Hematopoietic multipotent progenitor cell treated with erythropoietin and hydrocortisone succinate and interleukin-3 and kit ligand, for 17 days (in vitro differentiated cells): ENCODE results near the gene TADA1.
"Not testable (repeated sequence)": the region's sequence is repeated elsewhere in the genome, so short reads cannot be mapped to it uniquely, and the experiment has no call there.

Experiments
- DNase-seq: peaks from one replicate; pipeline ENCODE4 v3.0.0-alpha.2; 2015; ENCODE audit warnings: low spot score

Gene TADA1

DNA sequence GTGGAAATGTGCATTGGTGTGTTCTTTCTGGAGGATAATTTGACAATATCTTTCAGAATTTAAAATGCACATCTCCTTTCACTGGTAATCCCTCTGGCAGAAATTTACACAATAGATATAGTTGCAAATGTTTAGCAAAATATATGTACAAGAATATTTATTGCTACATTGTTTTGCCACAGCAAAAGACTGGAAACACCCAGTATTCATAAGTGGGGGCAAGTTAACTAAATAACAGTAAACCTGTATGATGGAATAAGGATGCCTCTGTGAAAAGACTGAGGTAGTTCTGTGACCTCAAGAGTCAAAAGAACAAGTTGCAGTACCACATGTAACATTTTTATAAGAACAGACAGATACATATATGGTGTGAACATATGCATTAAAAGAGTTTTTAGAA is 13.7 kb upstream of the TADA1 start:
- DNase-seq, result no peak

DNA sequence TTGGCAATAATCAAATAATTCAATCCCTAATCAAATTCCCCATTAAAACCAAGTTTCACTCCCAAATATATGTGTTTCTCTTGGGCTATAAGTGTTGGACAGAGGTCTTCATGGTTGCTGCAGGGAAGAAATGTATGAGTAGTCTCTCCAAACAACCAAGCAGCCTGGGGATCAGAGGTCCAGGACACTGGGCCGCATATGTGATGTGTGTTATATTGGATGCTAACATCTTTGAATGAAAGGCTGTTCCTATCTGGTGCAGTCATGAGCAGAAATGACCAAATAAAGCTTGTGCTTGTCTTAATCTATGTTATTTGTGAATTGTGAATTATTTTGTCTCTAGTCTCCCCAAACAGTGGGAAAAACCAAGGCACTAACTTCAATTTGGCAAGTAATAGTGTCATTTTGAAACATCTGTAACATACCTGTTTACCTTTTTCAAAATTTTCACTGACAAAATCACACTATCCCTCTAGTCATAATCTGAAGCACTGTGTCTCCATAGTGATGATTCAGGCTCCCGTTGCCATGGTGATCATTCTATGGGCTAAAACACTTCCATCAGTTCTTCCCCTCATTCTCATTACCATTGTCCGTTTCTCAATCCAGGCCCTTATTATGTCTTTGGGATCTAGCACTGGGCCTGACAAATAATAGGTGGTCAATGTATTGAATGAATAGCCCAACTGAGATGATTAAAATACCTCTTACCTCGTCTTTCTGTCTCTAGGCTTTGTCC is 12.5 kb upstream of the TADA1 start:
- no peak for DNase-seq

DNA sequence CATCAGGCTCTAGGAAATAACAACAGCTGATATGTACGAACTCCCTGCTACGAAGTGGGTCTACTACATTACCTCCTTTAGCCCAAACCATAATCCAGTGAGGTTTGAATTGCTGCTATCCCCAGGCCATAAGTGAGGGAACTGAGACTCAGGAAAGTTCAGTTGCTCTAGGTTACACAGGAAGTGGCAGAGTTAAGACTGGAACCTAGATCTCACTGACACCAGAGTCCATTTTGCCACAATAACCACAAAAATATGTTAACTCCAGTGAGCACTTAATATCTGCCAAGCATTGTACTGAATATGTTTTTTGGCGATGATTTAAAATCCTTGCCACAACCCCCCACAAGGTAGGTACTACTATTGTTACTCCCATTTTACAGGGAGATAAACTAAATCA is 8.9 kb upstream of the TADA1 start:
- no peak for DNase-seq

DNA sequence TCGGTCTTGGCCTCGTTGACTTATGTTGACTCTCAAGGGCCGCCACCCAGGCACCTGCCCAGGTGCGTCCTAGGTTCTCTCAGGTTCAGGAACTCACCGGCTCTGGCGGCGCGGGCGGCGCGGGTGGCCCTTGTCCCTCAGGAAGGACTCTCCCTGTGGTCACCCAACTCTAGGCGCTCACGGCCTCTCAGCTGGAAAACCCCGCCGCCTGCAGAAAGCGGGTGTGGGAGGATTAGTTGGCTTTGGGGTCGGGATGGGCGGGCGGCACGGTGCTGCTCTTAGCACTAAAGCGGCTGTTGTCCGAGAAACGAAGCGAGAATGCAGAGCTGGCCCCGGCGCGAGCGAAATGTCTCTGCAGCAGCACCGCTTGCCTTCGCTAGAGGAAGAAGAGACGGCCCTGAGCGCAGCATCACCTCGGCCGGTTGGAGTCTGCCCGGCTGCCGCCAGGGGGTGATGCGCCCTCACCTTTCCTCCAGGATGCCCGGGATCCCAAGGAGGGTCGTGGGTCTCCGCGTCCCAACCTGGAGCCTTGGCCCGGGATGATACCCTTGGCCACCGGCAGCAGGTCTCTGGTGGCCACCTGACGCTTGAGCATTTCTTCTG is 8.1 kb upstream of the TADA1 start:
- no peak for DNase-seq

DNA sequence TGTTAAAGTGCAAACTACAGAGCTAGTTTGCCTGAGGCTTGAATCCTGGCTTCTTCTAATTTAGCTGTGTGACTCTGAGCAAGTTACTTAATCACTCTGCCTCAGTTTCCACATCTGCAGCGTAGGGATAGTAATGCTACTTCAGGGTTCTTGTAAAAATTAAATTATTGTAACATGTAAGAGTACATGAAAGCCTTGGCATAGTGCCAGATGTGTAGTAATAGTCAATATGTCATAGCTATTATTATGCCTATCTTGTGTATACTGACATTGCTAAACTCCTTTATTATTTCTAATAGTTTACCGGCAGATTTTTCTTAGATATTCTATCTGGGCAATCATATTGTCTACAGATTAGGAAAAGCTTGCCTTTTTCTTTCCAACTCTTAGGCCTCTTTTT is 6.8 kb upstream of the TADA1 start:
- no peak for DNase-seq

DNA sequence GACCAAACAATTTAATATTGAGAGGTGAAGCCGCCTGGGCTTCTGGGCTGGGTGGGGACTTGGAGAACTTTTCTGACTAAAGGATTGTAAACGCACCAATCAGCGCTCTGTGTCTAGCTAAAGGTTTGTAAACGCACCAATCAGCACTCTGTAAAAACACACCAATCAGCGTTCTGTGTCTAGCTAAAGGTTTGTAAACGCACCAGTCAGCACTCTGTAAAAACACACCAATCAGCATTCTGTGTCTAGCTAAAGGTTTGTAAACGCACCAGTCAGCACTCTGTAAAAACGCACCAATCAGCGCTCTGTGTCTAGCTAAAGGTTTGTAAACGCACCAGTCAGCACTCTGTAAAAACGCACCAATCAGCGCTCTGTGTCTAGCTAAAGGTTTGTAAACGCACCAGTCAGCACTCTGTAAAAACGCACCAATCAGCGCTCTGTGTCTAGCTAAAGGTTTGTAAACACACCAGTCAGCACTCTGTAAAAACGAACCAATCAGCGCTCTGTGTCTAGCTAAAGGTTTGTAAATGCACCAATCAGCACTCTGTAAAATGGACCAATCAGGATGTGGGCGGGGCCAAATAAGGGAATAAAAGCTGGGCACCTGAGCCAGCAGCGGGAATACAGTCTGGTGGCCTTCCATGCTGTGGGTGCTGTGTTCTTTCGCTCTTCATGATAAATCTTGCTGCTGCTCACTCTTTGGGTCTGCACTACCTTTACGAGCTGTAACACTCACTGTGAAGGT is 2.3 kb upstream of the TADA1 start:
- DNase-seq, result not testable (repeated sequence)

DNA sequence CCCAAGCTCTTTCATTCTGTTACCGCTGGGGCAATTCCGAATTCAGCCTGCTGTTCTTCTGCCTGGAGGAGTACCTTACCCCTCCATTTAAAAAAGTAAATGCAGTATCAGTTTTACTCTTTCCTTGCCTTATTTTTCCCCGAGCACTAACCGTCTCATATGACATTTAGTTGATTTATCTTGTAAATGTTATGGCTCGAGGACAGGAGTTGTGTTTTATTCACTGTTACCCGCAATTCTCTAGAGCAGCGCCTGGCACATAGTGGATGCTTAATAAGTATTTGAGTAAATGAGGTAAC is 425 bp upstream of the TADA1 start:
- DNase-seq, result no peak

DNA sequence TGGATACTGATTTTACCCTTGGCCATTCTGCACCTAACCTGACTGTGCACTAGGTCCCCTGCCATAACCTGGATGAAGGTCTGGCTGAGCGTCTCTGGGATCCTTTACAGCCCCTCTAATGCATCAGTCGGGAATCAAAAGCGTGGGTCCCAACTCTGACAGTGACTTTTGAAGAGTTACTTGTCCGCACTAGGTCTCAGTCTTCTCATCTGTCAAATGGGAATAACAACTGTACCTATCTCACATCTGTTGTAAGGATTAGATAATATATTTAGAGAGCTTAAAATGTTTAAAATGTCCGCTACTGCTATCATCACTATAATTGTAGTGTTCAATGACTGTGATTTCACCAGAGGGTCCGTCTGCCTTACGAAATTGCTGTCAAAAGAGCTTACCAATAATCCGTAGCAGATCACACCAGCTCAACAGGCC is 746 bp downstream of the TADA1 start:
- DNase-seq, result no peak

DNA sequence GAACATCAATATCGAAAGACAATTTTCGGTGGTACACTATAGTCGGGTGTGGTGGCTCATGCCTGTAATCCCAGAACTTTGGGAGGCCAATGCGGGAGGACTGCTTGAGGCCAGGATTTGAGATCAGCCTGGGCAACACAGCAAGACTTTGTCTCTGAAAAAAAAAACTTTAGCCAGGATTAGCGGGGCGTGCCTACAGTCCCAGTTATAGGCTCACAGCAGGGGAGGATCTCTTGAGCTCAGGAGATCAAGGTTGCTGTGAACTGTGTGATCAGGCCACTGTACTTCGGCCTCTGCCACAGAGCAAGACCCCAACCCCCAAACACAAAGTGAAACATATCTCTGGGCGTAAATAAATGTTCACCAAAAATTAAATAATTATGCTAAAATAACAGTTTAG is 1.6 kb downstream of the TADA1 start:
- DNase-seq, result no peak

DNA sequence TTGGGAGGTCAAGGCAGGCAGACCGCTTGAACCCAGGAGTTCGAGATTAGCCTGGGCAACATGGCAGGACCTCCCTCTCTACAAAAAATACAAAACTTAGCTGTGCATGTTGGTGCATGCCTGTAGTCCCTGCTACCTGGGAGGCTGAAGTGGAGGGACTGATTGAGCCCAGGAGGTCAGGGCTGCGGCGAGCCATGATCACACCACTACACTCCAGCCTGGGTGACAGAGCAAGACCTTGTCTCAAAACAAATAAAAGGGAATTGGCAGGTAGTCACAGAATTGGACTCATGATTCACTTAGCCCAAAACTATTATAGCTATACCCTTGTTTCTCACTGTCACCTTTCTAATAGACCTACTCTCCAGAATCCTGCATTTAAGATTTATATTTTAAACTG is 5.5 kb downstream of the TADA1 start:
- DNase-seq, result no peak

DNA sequence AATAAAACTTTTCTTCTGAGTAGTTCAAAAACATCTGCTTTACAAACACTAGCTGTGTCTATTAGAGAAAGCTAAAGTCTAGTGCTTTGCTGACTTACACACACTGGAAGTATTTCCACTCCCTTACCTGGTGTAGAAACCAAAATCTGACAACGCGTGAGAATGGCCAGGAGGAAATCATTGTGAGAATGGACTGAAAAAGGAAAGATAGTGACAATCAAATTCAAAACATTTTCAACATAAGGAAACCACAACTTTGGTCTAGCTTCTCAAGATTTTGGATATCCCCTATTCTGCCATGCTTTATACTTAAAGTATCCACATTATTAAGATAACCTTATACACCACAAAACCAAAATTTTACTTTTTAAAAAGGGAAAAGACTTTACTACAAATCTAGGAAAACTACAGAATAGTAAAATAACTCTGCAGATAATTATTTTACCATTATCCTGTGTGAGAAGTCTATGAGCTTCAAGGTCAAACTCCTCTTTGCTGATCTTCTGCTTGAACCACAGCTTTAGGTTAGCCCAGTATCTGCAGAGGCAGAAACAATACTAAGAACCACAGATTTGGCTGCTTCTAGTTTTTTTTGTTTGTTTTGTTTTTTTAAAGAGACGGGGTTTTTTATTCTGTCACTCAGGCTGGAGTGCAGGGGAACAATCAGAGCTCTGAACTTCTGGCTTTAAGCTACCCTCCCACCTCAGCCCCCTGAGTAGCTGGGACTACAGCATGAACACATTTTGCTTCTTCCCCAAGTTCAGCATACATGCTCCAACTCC is 6.6 kb downstream of the TADA1 start:
- no peak for DNase-seq

DNA sequence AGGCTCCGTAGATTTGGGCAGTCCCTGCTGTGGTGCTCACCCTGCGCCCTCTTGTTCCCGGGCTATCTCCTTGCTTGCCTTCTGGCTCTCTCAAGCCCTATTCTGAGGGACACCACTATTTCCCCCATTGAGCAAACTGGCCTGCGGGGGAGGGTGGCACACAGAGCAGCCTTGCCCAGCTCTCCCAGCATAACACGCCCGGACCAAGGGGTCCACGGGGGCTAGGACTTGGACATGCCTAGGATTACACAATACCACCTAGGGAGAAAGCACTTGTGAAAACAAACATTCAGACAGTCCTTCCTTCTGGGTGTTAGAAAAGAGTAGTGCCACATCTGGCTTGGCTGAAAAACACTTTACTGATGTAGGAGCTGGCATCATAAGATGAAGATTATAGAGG is 7.4 kb downstream of the TADA1 start:
- DNase-seq, result no peak

DNA sequence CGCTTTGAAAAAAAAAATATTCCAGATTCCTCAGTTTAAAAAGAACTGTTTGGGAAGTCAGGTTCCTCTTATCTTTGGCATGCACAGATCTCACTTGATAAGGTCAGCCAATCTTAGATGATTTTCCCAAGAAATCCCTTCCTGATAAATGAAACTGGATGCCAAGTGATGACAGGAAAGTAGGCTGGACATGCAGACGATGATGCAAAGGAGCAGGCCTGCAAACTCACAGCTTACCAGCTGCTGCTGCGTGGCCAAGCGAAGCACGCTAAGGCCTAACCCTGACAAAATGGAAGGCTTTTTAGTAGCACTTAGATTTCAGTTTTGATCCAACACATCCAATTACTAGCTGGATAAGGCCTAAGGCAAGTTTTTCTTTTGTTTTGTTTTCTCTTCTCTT is 10.1 kb downstream of the TADA1 start:
- no peak for DNase-seq

DNA sequence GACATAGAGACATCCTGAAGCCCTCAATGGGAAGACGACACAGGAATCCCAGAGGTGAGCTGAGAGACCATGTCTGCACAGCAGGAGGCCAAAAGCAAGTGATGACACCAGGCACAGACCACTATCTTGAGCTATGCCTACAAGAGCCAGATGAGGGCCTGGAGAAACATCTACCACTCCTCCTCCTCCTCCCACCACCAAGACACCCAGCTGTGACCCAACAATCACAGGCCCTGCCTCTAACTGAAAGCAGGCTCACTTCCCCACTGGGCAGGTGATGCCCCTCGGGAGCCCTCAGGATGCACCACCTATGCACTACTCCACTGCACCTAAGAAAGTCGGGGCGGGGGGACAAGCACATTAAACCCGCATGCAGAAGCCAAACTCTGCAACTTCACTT is 16.5 kb downstream of the TADA1 start:
- no peak for DNase-seq

DNA sequence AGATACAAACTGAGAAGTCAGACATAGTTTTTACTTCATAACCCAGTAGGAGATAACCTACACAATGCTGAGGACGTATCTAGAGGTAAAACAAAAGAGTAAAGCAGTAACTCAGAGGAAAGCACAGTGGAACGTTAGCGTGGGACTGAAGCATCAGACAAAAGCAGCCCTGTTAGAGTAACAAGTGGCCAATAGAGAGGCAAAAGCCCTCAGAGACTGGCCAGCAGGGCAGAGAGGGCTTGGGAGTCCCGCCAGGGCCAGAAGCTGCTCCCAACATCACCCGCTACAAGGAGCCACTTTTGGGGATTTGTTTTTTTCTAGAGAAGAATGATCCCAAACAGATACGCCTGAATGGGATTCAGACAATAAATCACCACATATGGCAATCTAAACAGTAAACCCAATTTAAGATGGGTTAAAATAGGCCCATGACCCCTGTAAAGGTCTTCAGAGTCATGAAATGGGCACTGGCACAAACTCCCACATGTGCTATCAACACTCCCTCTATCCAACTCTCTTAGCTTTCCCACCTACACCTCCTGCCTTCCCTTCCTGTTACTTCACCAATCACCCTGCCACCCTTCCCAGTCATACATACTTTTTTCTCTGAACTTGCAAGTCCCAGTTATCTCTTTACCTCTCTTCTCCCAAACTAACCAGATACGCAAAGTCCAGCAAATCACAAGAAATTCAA is 17.2 kb downstream of the TADA1 start:
- DNase-seq, result no peak

DNA sequence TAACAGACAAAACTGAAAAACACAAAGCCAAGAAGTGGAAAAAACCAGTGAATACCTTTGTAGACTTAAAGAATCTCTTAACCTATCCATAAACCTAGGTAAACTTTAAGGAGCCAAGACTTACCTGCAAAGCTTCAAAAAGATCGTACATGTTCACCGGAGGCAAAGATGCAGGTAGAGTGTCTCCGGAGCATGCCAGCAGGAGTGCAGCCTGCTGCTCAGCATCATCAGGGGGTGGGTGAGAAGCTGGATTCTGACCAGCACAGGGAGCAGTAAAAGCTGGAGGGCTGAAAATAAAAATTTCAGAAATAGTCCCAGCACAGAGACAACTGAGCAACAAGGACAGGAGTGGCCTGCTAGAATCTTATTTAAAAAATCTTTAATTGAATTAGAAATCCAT is 18.1 kb downstream of the TADA1 start:
- DNase-seq, result no peak

DNA sequence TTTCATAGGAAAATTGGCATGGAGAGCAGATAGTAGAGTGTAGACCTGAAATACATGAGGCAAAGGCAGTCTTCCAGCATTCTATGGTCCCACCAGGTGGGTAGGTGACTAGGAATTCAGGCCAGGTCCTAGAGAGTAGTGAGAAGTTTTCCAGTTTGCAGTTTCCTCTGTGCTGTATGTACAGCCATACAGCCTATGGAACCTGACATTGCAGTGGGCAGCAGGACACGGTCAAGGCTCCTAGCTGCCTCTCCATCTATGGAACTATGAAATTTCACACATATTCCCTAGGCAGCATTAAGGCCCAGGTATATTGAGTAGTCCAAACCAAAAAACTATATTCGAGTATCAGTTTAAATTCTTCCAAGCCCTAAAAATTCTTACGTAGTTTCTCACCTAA is 20.5 kb downstream of the TADA1 start:
- no peak for DNase-seq

DNA sequence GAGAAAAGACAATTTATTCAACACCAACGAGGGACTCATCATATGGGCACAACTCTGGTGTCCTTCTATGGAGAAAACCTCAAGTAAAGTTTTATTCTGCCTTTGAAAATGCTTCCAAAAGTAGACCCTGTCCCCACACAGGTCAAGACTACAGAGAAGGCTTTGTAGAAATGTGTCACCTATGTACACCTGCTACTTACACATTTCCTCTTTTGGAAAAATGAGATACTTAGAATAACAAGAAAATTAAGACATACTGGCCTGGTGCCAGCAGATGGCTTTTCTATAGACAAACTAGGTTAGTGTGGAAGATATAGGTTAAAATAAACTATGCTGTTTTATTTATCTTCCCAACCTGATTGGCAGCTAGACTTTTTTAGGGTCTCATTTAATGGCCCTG is 23.1 kb downstream of the TADA1 start:
- DNase-seq, result no peak

DNA sequence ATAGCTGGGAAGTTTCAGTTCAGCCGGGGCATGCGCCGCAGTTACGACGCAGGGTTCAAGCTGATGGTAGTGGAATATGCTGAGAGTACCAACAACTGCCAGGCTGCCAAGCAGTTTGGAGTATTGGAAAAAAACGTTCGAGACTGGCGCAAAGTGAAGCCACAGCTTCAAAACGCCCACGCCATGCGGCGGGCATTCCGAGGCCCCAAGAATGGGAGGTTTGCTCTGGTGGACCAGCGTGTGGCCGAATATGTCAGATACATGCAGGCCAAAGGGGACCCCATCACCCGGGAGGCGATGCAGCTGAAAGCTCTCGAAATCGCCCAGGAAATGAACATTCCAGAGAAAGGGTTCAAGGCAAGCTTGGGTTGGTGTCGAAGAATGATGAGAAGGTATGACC is 26.9 kb downstream of the TADA1 start:
- no peak for DNase-seq

DNA sequence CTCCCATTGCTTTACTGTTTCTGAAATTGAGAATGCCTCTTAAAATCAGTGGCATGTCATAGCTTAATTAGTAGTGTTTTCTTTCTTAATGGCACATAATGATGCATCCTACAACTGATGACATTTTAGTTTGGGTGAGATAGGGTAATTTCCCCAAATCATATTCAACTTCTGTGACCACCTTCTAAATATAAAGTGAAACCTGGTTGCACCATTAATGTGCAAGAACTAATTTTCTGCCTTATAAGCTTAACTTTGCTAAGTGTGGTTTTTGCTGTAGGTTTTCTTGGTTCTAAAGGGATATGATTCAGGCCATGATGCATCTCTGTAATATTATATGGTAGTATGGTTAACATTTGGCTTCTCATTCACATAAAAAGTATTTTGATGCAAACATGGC is 27.9 kb downstream of the TADA1 start:
- no peak for DNase-seq

DNA sequence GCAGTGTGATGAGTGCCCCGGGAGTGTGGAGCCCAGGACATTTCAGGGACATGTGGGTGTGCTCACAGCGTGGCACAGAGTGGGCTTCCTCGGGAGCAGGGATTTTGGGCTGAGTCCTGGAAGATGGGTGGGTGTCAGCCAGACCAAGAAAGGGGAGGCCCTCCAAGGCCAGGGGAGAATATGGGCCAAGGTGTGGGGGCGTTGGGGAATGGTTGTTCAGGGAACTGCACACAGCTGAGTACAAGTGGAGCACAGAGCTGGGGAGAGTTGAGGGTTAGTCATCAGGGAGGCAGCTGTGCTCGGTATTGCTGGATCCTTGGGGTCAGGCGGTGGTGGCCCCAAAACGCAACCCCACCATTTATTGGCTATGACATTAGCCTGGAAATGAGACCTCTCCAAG is 31.3 kb downstream of the TADA1 start:
- no peak for DNase-seq
